Adipocyte (in vitro differentiated cells): ENCODE data around the gene ZNF341.
A peak's percentile ranks its signal among the peaks of the same experiment; 100 is the strongest.

Source experiments
- DNase-seq: peaks from one replicate; pipeline ENCODE4 v3.0.0-alpha.2; 2015; ENCODE audit warnings: low read depth
- H3K27me3 ChIP-seq: replicated peaks from 2 replicates; pipeline ENCODE4 v1.7.0; 2013; ENCODE audit warnings: mild to moderate bottlenecking, low read length, moderate library complexity; ENCODE audit not compliant: control insufficient read depth, insufficient read depth
- H3K36me3 ChIP-seq: 2 replicates; pipeline ENCODE4 v1.7.0; 2013; ENCODE audit warnings: low read length, mild to moderate bottlenecking, moderate library complexity; ENCODE audit not compliant: control insufficient read depth, insufficient read depth, severe bottlenecking
- H3K4me1 ChIP-seq: 2 replicates; pipeline ENCODE4 v1.7.0; 2013; ENCODE audit warnings: mild to moderate bottlenecking, low read length, moderate library complexity; ENCODE audit not compliant: control insufficient read depth, insufficient read depth
- H3K4me3 ChIP-seq: 2 replicates; pipeline ENCODE4 v1.7.0; 2013; ENCODE audit warnings: mild to moderate bottlenecking, low read length, moderate library complexity
- H3K9ac ChIP-seq: 2 replicates; pipeline ENCODE4 v1.7.0; 2013; ENCODE audit warnings: mild to moderate bottlenecking, low read length, moderate library complexity
- H3K9me3 ChIP-seq: 2 replicates; pipeline ENCODE4 v1.7.0; 2013; ENCODE audit warnings: mild to moderate bottlenecking, low read length, moderate library complexity; ENCODE audit not compliant: control insufficient read depth

ZNF341 gene

GRCh38 chr20:33731693-33732165 lies at the start of gene ZNF341:
TSS of gene ZNF341 (plus strand) at chr20:33731996. CDS start at chr20:33732022, 26 bp downstream.
- H3K4me1 ChIP-seq, result peaks cover 31% of the 10 kb centered on the region
- no peak for DNase-seq
- H3K36me3 ChIP-seq, result no peaks in the 10 kb centered on the region
- H3K9me3 ChIP-seq, result peaks cover 6% of the 10 kb centered on the region
- H3K27me3 ChIP-seq, result no peaks in the 10 kb centered on the region
- H3K9ac ChIP-seq, result peak within 1 kb of the TSS; percentile 87
- H3K4me3 ChIP-seq, result peak within 1 kb of the TSS; percentile 84

- no peaks in the 10 kb centered on the region for H3K36me3 ChIP-seq
- no peak for DNase-seq
- no peaks in the 10 kb centered on the region for H3K9me3 ChIP-seq
- peaks cover 52% of the 10 kb centered on the region for H3K4me1 ChIP-seq
- peak overlapping the region; percentile 76 for H3K9ac ChIP-seq
- no peaks in the 10 kb centered on the region for H3K27me3 ChIP-seq
- peak overlapping the region; percentile 78 for H3K4me3 ChIP-seq
Measured at GRCh38 chr20:33684533-33685327, 47.1 kb upstream of the ZNF341 start.

DNA sequence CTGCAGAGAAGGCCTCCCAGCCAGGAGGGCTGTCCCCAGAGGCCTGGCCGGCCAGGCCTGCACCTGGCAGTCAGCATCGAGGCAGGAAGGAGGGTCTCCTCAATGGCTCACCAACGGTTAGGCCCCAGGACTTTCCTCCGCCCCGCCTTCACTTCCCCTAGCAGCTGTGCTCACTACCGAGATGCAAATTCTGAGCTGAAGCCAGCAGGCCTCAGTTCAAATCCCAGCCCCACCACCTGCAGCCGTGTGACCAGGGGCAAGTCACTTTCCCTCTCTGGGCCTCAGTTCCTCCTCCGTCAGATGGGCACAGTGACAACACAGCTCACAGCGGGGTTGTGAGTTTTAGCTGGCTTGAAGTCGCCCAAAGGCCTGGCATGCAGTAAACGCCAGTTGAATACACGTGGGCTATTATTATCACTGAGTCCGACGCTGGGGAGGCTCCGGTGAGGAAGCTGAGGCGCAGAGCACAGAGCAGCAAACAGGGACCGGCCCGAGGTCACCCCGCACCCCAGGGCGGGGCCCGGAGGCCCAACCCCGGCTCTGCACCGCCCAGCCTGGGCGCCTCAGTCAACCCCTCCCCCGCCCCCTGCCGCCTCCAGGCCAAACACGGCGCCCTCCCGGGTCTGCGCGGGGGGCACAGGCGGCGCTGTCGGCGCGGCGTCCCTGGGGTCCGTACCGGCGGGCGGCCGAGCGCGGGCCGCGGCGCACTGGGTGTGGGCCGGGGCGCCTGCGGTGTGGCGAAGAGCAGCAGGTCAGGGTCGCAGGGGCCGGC lies 46.3 kb upstream of the ZNF341 start:
- Histone ChIP-seq H3K9me3 (no peaks in the 10 kb centered on the region), H3K4me1 (peaks cover 51% of the 10 kb centered on the region), H3K27me3 (no peaks in the 10 kb centered on the region), H3K4me3 (peak overlapping the region; percentile 78), H3K9ac (peak overlapping the region; percentile 76), H3K36me3 (no peaks in the 10 kb centered on the region)
- DNase-seq, result peak; percentile 38

DNA sequence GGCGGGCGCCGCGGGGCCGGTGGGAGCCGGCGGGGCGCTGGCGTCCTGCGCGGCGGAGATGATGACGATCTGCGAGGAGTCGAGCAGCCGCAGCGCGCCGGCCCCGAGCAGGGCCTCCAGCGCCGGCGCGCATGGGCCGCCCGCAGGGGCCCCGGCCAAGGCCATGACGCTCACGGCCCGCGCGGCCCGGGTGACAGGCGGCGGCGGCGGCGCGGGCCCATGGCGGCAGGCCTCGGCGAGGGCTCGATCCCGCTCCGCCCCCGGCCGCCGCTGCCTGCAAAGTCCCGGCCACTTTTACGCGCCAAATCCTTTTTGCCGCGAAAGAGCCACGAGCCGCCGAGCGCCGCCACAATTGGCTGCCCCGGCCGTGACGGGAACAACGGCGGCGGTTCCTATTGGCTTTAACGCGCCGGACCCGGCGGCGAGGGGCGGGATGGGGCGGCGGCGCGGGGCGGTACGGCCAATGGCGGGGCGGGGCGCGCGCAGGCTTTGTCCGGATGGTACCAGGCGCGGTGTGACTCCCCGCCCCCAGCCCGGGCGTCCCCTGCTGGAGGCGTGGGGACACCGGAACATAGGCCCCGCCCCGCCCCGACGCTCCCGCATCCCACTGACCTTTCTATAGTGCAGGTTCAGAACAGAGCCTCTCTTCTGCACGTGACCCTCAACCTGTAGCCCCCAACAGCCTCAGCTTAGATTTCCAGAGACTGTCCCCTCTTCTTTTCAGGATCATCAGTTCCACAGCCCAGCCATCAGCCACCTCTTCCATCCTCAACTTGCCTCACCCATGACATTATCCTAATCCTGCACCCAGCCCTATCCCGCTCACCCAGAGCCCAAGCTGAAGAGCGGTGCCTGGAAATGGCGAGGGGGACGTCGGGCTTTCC lies 45.5 kb upstream of the ZNF341 start, which contains the start of gene E2F1:
Gene E2F1, minus strand, starts transcription at position 286 of the 884 bp plus-strand sequence. Its CDS starts 121 bp downstream, at position 165.
- Histone ChIP-seq H3K9me3 (no peaks in the 10 kb centered on the region), H3K27me3 (no peaks in the 10 kb centered on the region), H3K4me1 (peaks cover 43% of the 10 kb centered on the region), H3K36me3 (no peaks in the 10 kb centered on the region), H3K9ac (peak within 1 kb of the TSS; percentile 76), H3K4me3 (peak within 1 kb of the TSS; percentile 78)
- DNase-seq, result peak; percentile 99

DNA sequence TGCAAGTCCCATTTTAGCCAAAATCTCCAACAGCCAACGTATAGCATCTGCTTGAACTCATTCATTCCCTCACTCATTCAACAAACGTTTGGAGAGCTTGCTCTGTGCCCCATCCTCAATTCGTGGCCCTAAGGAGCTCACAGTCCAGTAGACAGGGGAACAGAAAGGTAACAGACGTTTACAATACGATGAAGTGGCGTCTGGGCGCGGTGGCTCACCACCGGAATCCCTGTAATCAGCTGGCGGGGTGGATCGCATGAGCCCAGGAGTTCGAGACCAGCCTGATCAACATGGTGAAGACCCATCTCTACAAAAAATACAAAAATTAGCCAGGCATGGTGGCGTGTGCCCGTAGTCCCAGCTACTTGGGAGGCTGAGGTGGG lies 44.8 kb upstream of the ZNF341 start:
- no peak for DNase-seq
- Histone ChIP-seq H3K9me3 (no peaks in the 10 kb centered on the region), H3K4me1 (peaks cover 42% of the 10 kb centered on the region), H3K9ac (peak overlapping the region; percentile 55), H3K27me3 (no peaks in the 10 kb centered on the region), H3K4me3 (peak overlapping the region; percentile 76), H3K36me3 (no peaks in the 10 kb centered on the region)

GRCh38 chr20:33687370-33687915 lies 44.4 kb upstream of the ZNF341 start:
- no peaks in the 10 kb centered on the region for H3K27me3 ChIP-seq
- no peaks in the 10 kb centered on the region for H3K9me3 ChIP-seq
- no peak overlapping the region for H3K4me3 ChIP-seq
- H3K9ac ChIP-seq, result no peak overlapping the region
- no peak for DNase-seq
- H3K36me3 ChIP-seq, result no peaks in the 10 kb centered on the region
- peaks cover 42% of the 10 kb centered on the region for H3K4me1 ChIP-seq

DNA sequence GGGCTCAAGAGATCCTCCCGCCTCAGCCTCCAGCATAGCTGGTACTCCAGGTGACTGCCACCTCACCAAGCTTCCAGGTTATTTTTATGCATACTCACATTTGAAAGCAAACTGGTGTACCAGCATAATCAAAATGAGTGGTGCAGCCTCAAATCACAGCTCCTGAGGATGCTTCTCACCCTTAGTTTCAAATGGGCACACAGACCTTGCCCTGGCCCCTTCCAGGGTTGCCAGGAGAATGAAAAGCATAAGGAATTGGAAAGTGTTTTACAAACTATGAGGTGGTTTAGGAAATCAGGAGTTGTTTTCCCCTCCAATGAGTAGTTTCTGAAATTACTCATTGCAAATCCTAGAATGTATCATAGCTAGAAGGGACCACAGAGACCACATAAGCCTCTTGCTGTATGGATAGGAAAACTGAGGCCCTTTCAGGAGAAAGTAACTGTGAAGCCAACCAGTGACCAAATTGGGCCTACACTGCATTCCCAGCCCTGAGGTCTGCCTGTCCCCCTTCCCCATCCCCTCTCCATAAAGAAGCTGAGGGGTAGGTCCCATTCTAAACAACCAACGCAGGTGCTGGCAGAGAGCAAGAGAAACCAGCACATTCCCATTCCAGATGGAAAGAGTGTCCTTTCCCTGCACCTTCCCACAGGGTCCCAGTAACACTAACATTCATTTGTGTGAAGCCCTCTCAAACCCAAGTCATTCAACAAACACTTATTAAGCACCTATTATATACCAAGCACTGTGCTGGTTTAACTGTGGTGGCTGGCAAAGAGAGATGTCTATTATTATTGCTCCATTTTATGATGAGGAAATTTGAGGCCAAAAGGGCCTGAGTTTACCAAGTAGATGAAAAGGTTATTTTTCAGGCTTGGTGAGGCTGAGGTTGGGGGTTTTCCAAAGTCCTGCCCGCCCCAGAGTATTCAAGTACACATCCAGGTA lies 43.5 kb upstream of the ZNF341 start:
- H3K9me3 ChIP-seq, result no peaks in the 10 kb centered on the region

GRCh38 chr20:33688938-33689424 lies 42.8 kb upstream of the ZNF341 start:
- no peak for DNase-seq
- no peaks in the 10 kb centered on the region for H3K36me3 ChIP-seq

More for the DNA sequence above, 43.5 kb upstream of the ZNF341 start:
- no peak for DNase-seq
- no peak overlapping the region for H3K9ac ChIP-seq
- H3K36me3 ChIP-seq, result no peaks in the 10 kb centered on the region
- peaks cover 42% of the 10 kb centered on the region for H3K4me1 ChIP-seq
- H3K4me3 ChIP-seq, result no peak overlapping the region
- H3K27me3 ChIP-seq, result no peaks in the 10 kb centered on the region

GRCh38 chr20:33689493-33689892 lies 42.3 kb upstream of the ZNF341 start:
- Histone ChIP-seq H3K4me1 (peaks cover 47% of the 10 kb centered on the region), H3K9ac (no peak overlapping the region), H3K9me3 (no peaks in the 10 kb centered on the region), H3K4me3 (no peak overlapping the region), H3K27me3 (no peaks in the 10 kb centered on the region), H3K36me3 (no peaks in the 10 kb centered on the region)
- DNase-seq, result no peak

More at GRCh38 chr20:33688938-33689424, 42.8 kb upstream of the ZNF341 start:
- Histone ChIP-seq H3K27me3 (no peaks in the 10 kb centered on the region), H3K4me1 (peaks cover 42% of the 10 kb centered on the region), H3K9ac (no peak overlapping the region), H3K9me3 (no peaks in the 10 kb centered on the region), H3K4me3 (no peak overlapping the region)

DNA sequence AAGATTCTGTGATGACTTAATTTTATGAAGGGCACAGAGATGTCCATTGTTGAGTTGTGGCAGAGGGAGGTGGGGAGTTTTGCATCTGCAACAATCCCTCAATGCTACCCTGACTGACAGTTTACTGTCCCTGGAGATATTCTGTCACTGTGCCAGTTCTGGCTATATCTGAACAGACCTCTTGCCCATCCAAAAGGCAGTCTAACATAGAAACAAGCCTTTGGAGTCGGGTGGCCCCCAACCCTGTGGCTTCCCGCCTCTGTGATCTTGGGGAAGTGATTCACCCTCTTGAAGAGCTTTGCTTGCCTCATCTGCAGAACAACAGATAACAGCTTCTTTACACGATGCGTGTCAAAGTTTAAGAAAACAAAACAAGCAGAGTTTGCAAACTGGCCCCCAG lies 41.8 kb upstream of the ZNF341 start:
- Histone ChIP-seq H3K27me3 (no peaks in the 10 kb centered on the region), H3K4me1 (peaks cover 44% of the 10 kb centered on the region), H3K4me3 (no peak overlapping the region), H3K9me3 (no peaks in the 10 kb centered on the region), H3K9ac (no peak overlapping the region), H3K36me3 (no peaks in the 10 kb centered on the region)
- DNase-seq, result no peak
